Gastrocnemius medialis (tissue), 4 donors: Measurements from ENCODE around the gene SLC9A6. TPM values are rescaled to one million over a fixed set of nuclear protein-coding genes. Genes with fewer than 3 reads are reported as not detected.

Source experiments
- ATAC-seq, 2 donors: fragments of 150-250 bp; one replicate each; pipeline ENCODE4 v1.9.1; 2016
- DNase-seq, 2 donors: peaks; one replicate each; pipeline ENCODE4 v3.0.0-alpha.2; 2019
- H3K27ac ChIP-seq, 4 donors: fragments of 200-600 bp; sonication (generic); 1 replicate in 1 of 4; 2 replicates in 3 of 4; pipeline ENCODE4 v1.5.1; 2016 to 2018; ENCODE audit warnings: mild to moderate bottlenecking in 2 of 4, moderate library complexity in 1 of 4
- H3K27me3 ChIP-seq, 3 donors: fragments of 200-600 bp; sonication (generic) in 2 of 3; 1 replicate in 1 of 3; 2 replicates in 2 of 3; pipeline versions ENCODE4 v1.5.1 to v1.6.0; 2016 to 2019; ENCODE audit warnings: mild to moderate bottlenecking in 1 of 3, moderate library complexity in 1 of 3
- H3K36me3 ChIP-seq, 2 donors: fragments of 200-600 bp; sonication (generic) in 1 of 2; one replicate each; pipeline ENCODE4 v1.5.1; 2017 to 2018
- H3K4me1 ChIP-seq, 2 donors: fragments of 200-600 bp; sonication (generic) in 1 of 2; one replicate each; pipeline ENCODE4 v1.5.1; 2016 to 2017; ENCODE audit warnings: mild to moderate bottlenecking in 2 of 2
- H3K4me3 ChIP-seq, 4 donors: fragments of 200-600 bp; sonication (generic) in 3 of 4; 1 replicate in 1 of 4; 2 replicates in 3 of 4; pipeline ENCODE4 v1.5.1; 2016 to 2019; ENCODE audit warnings: mild to moderate bottlenecking in 2 of 4
- H3K9me3 ChIP-seq, 3 donors: fragments of 200-600 bp; sonication (generic) in 2 of 3; 1 replicate in 1 of 3; 2 replicates in 2 of 3; pipeline ENCODE4 v1.5.1; 2016 to 2019
- POLR2A ChIP-seq, 2 donors: fragments of 450-650 bp; IDR thresholded peaks; one replicate each; pipeline ENCODE4 v1.6.1; 2017; ENCODE audit warnings: antibody characterized with exemption in 2 of 2, mild to moderate bottlenecking in 2 of 2, moderate library complexity in 2 of 2
- in situ Hi-C, 4 donors: fragments of 200-750 bp; cut with MboI; loops; one replicate each; pipeline versions ENCODE4 v1.15.0 to v1.8.0; 2017; ENCODE audit warnings: low sequenced_read_pairs in 4 of 4
- intact Hi-C: fragments of 100-400 bp; cut with DNase I; formaldehyde crosslinking; loops from one replicate; pipeline ENCODE4 v1.15.1; 2023; ENCODE audit warnings: low total_unique reads
- total RNA-seq, 4 donors: library from RNA; depleted of rRNA; stranded (reverse); fragments of >200 nt; gene quantifications; one replicate each; pipeline versions ENCODE4 v1.1.0 to v1.2.3, GENCODE V29; 2016
- TF ChIP-seq, protein P1 (sequence below), 5 experiments: fragments of 450-650 bp in 3 of 5; fragments of 200-600 bp in 2 of 5; sonication (generic) in 2 of 5; IDR thresholded peaks in 4 of 5; conservative IDR thresholded peaks in 1 of 5; 1 replicate in 4 of 5; 2 replicates in 1 of 5; pipeline ENCODE4 v1.5.1; 2016 to 2019; ENCODE audit warnings: antibody characterized with exemption in 5 of 5, mild to moderate bottlenecking in 3 of 5, moderate library complexity in 3 of 5

Gene SLC9A6
- total RNA-seq, 4 donors from 2014 or later, result 13.3 to 18.7 (median 15.2) TPM

DNA sequence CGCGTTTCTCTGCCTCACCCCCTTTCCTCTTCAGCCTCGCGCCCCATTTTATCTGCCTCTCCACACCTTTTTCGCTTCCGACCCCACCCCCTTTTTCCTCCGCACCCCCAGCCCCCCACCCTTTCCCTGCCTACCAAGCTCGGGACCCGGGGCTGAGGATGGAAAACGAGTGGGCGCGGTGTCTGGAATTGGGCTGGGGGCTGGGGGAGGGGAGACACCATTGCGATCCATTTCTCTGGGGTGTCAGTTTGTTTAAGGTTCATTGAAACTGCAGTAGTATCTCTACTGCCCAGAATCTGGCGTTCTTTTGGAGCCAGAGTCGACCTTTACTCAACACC, 707 bp downstream of the SLC9A6 start:
- in situ Hi-C loops, result no loop called here
- TF ChIP-seq POLR2A (IDR thresholded peaks at IDR 0.05), result no peak
- TF ChIP-seq, protein P1, sequence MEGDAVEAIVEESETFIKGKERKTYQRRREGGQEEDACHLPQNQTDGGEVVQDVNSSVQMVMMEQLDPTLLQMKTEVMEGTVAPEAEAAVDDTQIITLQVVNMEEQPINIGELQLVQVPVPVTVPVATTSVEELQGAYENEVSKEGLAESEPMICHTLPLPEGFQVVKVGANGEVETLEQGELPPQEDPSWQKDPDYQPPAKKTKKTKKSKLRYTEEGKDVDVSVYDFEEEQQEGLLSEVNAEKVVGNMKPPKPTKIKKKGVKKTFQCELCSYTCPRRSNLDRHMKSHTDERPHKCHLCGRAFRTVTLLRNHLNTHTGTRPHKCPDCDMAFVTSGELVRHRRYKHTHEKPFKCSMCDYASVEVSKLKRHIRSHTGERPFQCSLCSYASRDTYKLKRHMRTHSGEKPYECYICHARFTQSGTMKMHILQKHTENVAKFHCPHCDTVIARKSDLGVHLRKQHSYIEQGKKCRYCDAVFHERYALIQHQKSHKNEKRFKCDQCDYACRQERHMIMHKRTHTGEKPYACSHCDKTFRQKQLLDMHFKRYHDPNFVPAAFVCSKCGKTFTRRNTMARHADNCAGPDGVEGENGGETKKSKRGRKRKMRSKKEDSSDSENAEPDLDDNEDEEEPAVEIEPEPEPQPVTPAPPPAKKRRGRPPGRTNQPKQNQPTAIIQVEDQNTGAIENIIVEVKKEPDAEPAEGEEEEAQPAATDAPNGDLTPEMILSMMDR (IDR thresholded peaks at IDR 0.05 in 4 of 5, conservative IDR thresholded peaks at IDR 0.05 in 1 of 5), result no peak
- Histone ChIP-seq H3K36me3 (no peaks in the 10 kb centered on the region), H3K27ac (peak overlapping the region; percentile 79 to 88 (median 84)), H3K9me3 (no peaks in the 10 kb centered on the region), H3K4me3 (peak overlapping the region; percentile 61 to 84 (median 73)), H3K4me1 (peaks cover 0 to 8% of the 10 kb centered on the region in 2 donors), H3K27me3 (no peaks in the 10 kb centered on the region)
- ATAC-seq (no peak), DNase-seq (no peak)
- intact Hi-C loops, result no loop called here

DNA sequence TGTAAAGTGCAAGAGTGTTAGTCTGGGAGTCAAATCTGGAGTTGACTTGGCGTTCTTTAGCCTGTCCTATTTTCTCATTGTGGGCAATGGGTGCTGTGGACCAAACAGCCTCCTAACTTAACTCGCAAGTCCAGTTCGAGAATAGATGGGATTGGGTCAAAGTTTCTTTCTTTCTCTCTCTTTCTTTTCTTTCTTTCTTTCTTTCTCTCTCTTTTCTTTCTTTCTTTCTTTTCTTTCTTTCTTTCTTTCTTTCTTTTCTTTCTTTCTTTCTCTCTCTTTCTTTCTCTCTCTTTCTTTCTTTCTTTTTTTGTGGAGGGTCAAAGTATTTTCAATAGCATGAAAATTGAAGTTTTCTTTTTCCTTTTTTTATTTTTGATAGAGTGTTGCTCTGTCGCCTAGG, 3.0 kb downstream of the SLC9A6 start:
- TF ChIP-seq, protein P1 (IDR thresholded peaks at IDR 0.05 in 4 of 5, conservative IDR thresholded peaks at IDR 0.05 in 1 of 5), result no peak
- no peak for TF ChIP-seq POLR2A (IDR thresholded peaks at IDR 0.05)
- no peak for ATAC-seq
- peaks cover 0 to 8% of the 10 kb centered on the region in 2 donors for H3K4me1 ChIP-seq
- no peak overlapping the region for H3K27ac ChIP-seq
- no peak overlapping the region for H3K4me3 ChIP-seq
- no peaks in the 10 kb centered on the region for H3K27me3 ChIP-seq
- no peaks in the 10 kb centered on the region for H3K36me3 ChIP-seq
- in situ Hi-C loops (no loop called here), intact Hi-C loops (no loop called here)
- DNase-seq, result no peak
- no peaks in the 10 kb centered on the region for H3K9me3 ChIP-seq

DNA sequence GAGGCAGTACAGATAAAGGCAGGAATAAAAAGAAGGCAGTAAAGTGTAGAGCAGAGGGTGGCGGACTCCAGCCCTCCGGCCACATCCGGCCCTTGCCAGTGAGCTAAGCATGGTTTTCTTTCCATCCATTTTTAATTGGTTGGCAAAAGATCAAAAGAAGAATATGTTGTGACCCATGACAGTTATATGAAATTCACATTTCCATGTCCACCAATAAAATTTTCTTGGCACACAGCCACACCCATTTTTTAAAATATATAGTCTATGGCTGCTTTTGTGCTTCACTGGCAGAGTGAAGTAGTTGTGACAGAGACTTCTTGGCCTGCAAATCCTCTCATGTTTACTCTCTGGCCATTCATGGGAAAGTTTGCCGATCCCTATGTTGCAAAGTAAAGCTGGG, 29.8 kb downstream of the SLC9A6 start:
- Histone ChIP-seq H3K36me3 (peaks cover 0 to 4% of the 10 kb centered on the region in 2 donors), H3K9me3 (no peaks in the 10 kb centered on the region), H3K4me3 (no peak overlapping the region), H3K4me1 (no peaks in the 10 kb centered on the region), H3K27ac (no peak overlapping the region), H3K27me3 (no peaks in the 10 kb centered on the region)
- no peak for DNase-seq
- in situ Hi-C loops (loop anchor here in 2 of 4 donors (25.0 kb wide), 2 partner anchors 247 to 472 kb away; partner anchors contain the start of genes BRS3 (in 1 of the 2), HTATSF1 (in 1 of the 2) and MAP7D3 (in 1 of the 2)), intact Hi-C loops (no loop called here)
- TF ChIP-seq, protein P1 (IDR thresholded peaks at IDR 0.05 in 4 of 5, conservative IDR thresholded peaks at IDR 0.05 in 1 of 5), result no peak
- no peak for TF ChIP-seq POLR2A (IDR thresholded peaks at IDR 0.05)
- ATAC-seq, result no peak

DNA sequence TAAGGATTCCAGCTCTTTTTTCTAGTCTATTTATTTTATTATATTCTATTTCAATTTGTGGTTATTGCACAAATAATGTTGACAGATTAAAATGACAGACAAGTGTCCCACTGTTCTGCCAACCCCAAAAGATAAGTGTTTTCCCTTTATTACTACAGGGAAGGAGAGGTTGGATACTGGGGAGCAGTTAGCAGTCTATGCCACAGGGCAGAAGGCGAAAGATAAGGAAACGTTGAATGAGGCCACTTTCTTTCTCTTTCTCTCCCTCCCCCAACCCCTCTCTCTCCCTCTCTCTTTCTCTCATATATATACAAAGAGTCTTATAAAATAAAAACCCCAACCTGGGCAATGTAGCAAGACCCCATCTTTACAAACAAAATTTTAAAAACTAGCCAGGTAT, 31.6 kb downstream of the SLC9A6 start:
- intact Hi-C loops (no loop called here), in situ Hi-C loops (loop anchor here in 2 of 4 donors (25.0 kb wide), 2 partner anchors 245 to 470 kb away; partner anchors contain the start of genes BRS3 (in 1 of the 2), HTATSF1 (in 1 of the 2) and MAP7D3 (in 1 of the 2))
- TF ChIP-seq POLR2A (IDR thresholded peaks at IDR 0.05), result no peak
- TF ChIP-seq, protein P1 (IDR thresholded peaks at IDR 0.05 in 4 of 5, conservative IDR thresholded peaks at IDR 0.05 in 1 of 5), result no peak
- Histone ChIP-seq H3K9me3 (no peaks in the 10 kb centered on the region), H3K4me3 (no peak overlapping the region), H3K27ac (no peak overlapping the region), H3K27me3 (no peaks in the 10 kb centered on the region), H3K36me3 (peaks cover 0 to 4% of the 10 kb centered on the region in 2 donors), H3K4me1 (no peaks in the 10 kb centered on the region)
- ATAC-seq, result no peak
- no peak for DNase-seq

DNA sequence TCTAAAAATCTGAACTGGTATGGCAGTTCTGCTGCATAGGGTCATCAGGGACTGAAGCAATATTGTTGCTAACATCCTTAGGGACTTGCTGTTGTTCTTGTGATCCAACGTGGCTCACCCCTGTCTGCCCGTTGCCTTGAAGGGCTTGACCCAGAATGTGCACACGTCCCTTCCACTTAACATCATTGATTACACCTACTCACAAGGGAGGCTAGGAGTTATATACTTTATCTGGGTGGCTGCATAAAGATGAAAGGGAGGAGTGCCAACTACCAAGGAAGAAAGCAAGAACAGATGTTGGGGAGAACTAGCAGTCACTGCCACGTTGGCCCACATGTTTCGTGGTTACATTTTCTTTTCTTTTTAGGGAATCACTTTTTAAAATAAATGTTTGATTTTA, 34.0 kb downstream of the SLC9A6 start:
- Histone ChIP-seq H3K27ac (no peak overlapping the region), H3K4me1 (no peaks in the 10 kb centered on the region), H3K36me3 (peaks cover 0 to 4% of the 10 kb centered on the region in 2 donors), H3K9me3 (no peaks in the 10 kb centered on the region), H3K27me3 (no peaks in the 10 kb centered on the region), H3K4me3 (no peak overlapping the region)
- DNase-seq (no peak), ATAC-seq (no peak)
- intact Hi-C loops, result no loop called here
- in situ Hi-C loops, result loop anchor here in 2 of 4 donors (25.0 kb wide), 2 partner anchors 243 to 468 kb away; partner anchors contain the start of genes BRS3 (in 1 of the 2), HTATSF1 (in 1 of the 2) and MAP7D3 (in 1 of the 2)
- TF ChIP-seq POLR2A (IDR thresholded peaks at IDR 0.05), result no peak
- TF ChIP-seq, protein P1 (IDR thresholded peaks at IDR 0.05 in 4 of 5, conservative IDR thresholded peaks at IDR 0.05 in 1 of 5), result no peak
